ENCODE data around the gene ACTL9. TPM values are rescaled to one million over a fixed set of nuclear protein-coding genes. Genes with fewer than 3 reads are reported as not detected.

The ACTL9 gene
- total and polyA plus RNA-seq, 5 donors from 2014 or later: not detected

GRCh38 chr19:8673276-8673891 is 25.2 kb downstream of the ACTL9 start:
- no peak overlapping the region for H3K4me3 Mint-ChIP-seq
- Histone ChIP-seq H3K4me1 (ENCODE audit: control insufficient read depth, insufficient read depth, low read length, poor library complexity, severe bottlenecking) (peaks cover 3% of the 10 kb centered on the region), H3K27me3 (ENCODE audit: control insufficient read depth, insufficient read depth, low read length) (no peaks in the 10 kb centered on the region), H3K27ac (ENCODE audit: insufficient read depth, low read length, poor library complexity, severe bottlenecking) (no peak overlapping the region), H3K36me3 (ENCODE audit: control insufficient read depth, insufficient read depth, low read length) (no peaks in the 10 kb centered on the region), H3K9me3 (ENCODE audit: control insufficient read depth in 2 of 2, low read length in 2 of 2) (no peaks in the 10 kb centered on the region), H3K4me3 (ENCODE audit: low read depth, low read length) (no peak overlapping the region)
- H3K9me3 Mint-ChIP-seq: peaks cover 0 to 8% (median 0%) of the 10 kb centered on the region in 7 donors
- DNase-seq: no peak
- peaks cover 29% of the 10 kb centered on the region for H3K27me3 Mint-ChIP-seq
- ATAC-seq (ENCODE audit: low read depth in 2 of 2): no peak
- H3K27ac Mint-ChIP-seq: no peak overlapping the region
- peaks cover 2% of the 10 kb centered on the region for H3K36me3 Mint-ChIP-seq
- peaks cover 0 to 10% (median 7%) of the 10 kb centered on the region in 4 donors for H3K4me1 Mint-ChIP-seq

- peaks cover 4% of the 10 kb centered on the region for H3K36me3 Mint-ChIP-seq
- peaks cover 0 to 32% (median 8%) of the 10 kb centered on the region in 4 donors for H3K4me1 Mint-ChIP-seq
- DNase-seq: no peak
- Histone ChIP-seq H3K27ac (ENCODE audit: insufficient read depth, low read length, poor library complexity, severe bottlenecking) (no peak overlapping the region), H3K36me3 (ENCODE audit: control insufficient read depth, insufficient read depth, low read length) (no peaks in the 10 kb centered on the region), H3K9me3 (ENCODE audit: control insufficient read depth in 2 of 2, low read length in 2 of 2) (no peaks in the 10 kb centered on the region), H3K4me1 (ENCODE audit: control insufficient read depth, insufficient read depth, low read length, poor library complexity, severe bottlenecking) (peaks cover 17% of the 10 kb centered on the region), H3K27me3 (ENCODE audit: control insufficient read depth, insufficient read depth, low read length) (no peaks in the 10 kb centered on the region), H3K4me3 (ENCODE audit: low read depth, low read length) (no peak overlapping the region)
- H3K4me3 Mint-ChIP-seq: no peak overlapping the region
- no peaks in the 10 kb centered on the region for H3K9me3 Mint-ChIP-seq
- H3K27me3 Mint-ChIP-seq: peaks cover 8% of the 10 kb centered on the region
- ATAC-seq (ENCODE audit: low read depth in 2 of 2): no peak
- H3K27ac Mint-ChIP-seq: no peak overlapping the region
These were observed 31.7 kb downstream of the ACTL9 start for GRCh38 chr19:8666814-8667405.

GRCh38 chr19:8665468-8666213 is 33.0 kb downstream of the ACTL9 start:
- Histone ChIP-seq H3K4me3 (ENCODE audit: low read depth, low read length) (no peak overlapping the region), H3K27ac (ENCODE audit: insufficient read depth, low read length, poor library complexity, severe bottlenecking) (no peak overlapping the region), H3K27me3 (ENCODE audit: control insufficient read depth, insufficient read depth, low read length) (no peaks in the 10 kb centered on the region), H3K4me1 (ENCODE audit: control insufficient read depth, insufficient read depth, low read length, poor library complexity, severe bottlenecking) (peaks cover 14% of the 10 kb centered on the region), H3K36me3 (ENCODE audit: control insufficient read depth, insufficient read depth, low read length) (no peaks in the 10 kb centered on the region), H3K9me3 (ENCODE audit: control insufficient read depth in 2 of 2, low read length in 2 of 2) (no peaks in the 10 kb centered on the region)
- no peaks in the 10 kb centered on the region for H3K9me3 Mint-ChIP-seq
- H3K4me3 Mint-ChIP-seq: no peak overlapping the region
- no peak for ATAC-seq (ENCODE audit: low read depth in 2 of 2)
- peaks cover 0 to 22% (median 5%) of the 10 kb centered on the region in 4 donors for H3K4me1 Mint-ChIP-seq
- H3K27ac Mint-ChIP-seq: peak overlapping the region in 1 of 3 donors; percentile 31
- peaks cover 5% of the 10 kb centered on the region for H3K27me3 Mint-ChIP-seq
- no peak for DNase-seq
- H3K36me3 Mint-ChIP-seq: peaks cover 4% of the 10 kb centered on the region

GRCh38 chr19:8664671-8665057 is 33.9 kb downstream of the ACTL9 start:
- Mint-ChIP-seq H3K36me3 (peaks cover 4% of the 10 kb centered on the region), H3K27me3 (peaks cover 3% of the 10 kb centered on the region), H3K9me3 (no peaks in the 10 kb centered on the region), H3K27ac (peak overlapping the region in 1 of 3 donors; percentile 26), H3K4me3 (peak overlapping the region in 2 of 4 donors; percentile 22 to 24), H3K4me1 (peaks cover 0 to 22% (median 5%) of the 10 kb centered on the region in 4 donors)
- peaks cover 14% of the 10 kb centered on the region for H3K4me1 ChIP-seq (ENCODE audit: control insufficient read depth, insufficient read depth, low read length, poor library complexity, severe bottlenecking)
- H3K36me3 ChIP-seq (ENCODE audit: control insufficient read depth, insufficient read depth, low read length): no peaks in the 10 kb centered on the region
- H3K27ac ChIP-seq (ENCODE audit: insufficient read depth, low read length, poor library complexity, severe bottlenecking): no peak overlapping the region
- H3K27me3 ChIP-seq (ENCODE audit: control insufficient read depth, insufficient read depth, low read length): no peaks in the 10 kb centered on the region
- ATAC-seq (ENCODE audit: low read depth in 2 of 2): no peak
- H3K9me3 ChIP-seq (ENCODE audit: control insufficient read depth in 2 of 2, low read length in 2 of 2): no peaks in the 10 kb centered on the region
- no peak for DNase-seq
- H3K4me3 ChIP-seq (ENCODE audit: low read depth, low read length): peak overlapping the region; percentile 32

- ATAC-seq (ENCODE audit: low read depth in 2 of 2) (peak in 1 of 2 donors; percentile 60), DNase-seq (peak in 2 of 3 donors; percentile 2 to 65)
- Histone ChIP-seq H3K27ac (ENCODE audit: insufficient read depth, low read length, poor library complexity, severe bottlenecking) (no peak overlapping the region), H3K27me3 (ENCODE audit: control insufficient read depth, insufficient read depth, low read length) (no peaks in the 10 kb centered on the region), H3K9me3 (ENCODE audit: control insufficient read depth in 2 of 2, low read length in 2 of 2) (no peaks in the 10 kb centered on the region), H3K4me1 (ENCODE audit: control insufficient read depth, insufficient read depth, low read length, poor library complexity, severe bottlenecking) (peaks cover 14% of the 10 kb centered on the region), H3K36me3 (ENCODE audit: control insufficient read depth, insufficient read depth, low read length) (no peaks in the 10 kb centered on the region), H3K4me3 (ENCODE audit: low read depth, low read length) (peak overlapping the region; percentile 32)
- Mint-ChIP-seq H3K9me3 (no peaks in the 10 kb centered on the region), H3K27me3 (no peaks in the 10 kb centered on the region), H3K4me1 (peaks cover 0 to 22% (median 5%) of the 10 kb centered on the region in 4 donors), H3K27ac (peak overlapping the region; percentile 48 to 71 (median 65)), H3K4me3 (peak overlapping the region in 3 of 4 donors; percentile 24 to 63 (median 33)), H3K36me3 (peaks cover 4% of the 10 kb centered on the region)
These were observed 34.5 kb downstream of the ACTL9 start for GRCh38 chr19:8663920-8664670.

- Histone ChIP-seq H3K27me3 (ENCODE audit: control insufficient read depth, insufficient read depth, low read length) (no peaks in the 10 kb centered on the region), H3K9me3 (ENCODE audit: control insufficient read depth in 2 of 2, low read length in 2 of 2) (no peaks in the 10 kb centered on the region), H3K27ac (ENCODE audit: insufficient read depth, low read length, poor library complexity, severe bottlenecking) (no peak overlapping the region), H3K36me3 (ENCODE audit: control insufficient read depth, insufficient read depth, low read length) (no peaks in the 10 kb centered on the region), H3K4me3 (ENCODE audit: low read depth, low read length) (no peak overlapping the region), H3K4me1 (ENCODE audit: control insufficient read depth, insufficient read depth, low read length, poor library complexity, severe bottlenecking) (peaks cover 14% of the 10 kb centered on the region)
- no peaks in the 10 kb centered on the region for H3K9me3 Mint-ChIP-seq
- ATAC-seq (ENCODE audit: low read depth in 2 of 2): no peak
- H3K36me3 Mint-ChIP-seq: no peaks in the 10 kb centered on the region
- DNase-seq: no peak
- no peaks in the 10 kb centered on the region for H3K27me3 Mint-ChIP-seq
- H3K4me3 Mint-ChIP-seq: no peak overlapping the region
- H3K27ac Mint-ChIP-seq: peak overlapping the region in 2 of 3 donors; percentile 67 to 85
- H3K4me1 Mint-ChIP-seq: peaks cover 0 to 22% (median 5%) of the 10 kb centered on the region in 4 donors
These were observed 36.3 kb downstream of the ACTL9 start for GRCh38 chr19:8662263-8662662.

- H3K27me3 Mint-ChIP-seq: peaks cover 4% of the 10 kb centered on the region
- Histone ChIP-seq H3K27me3 (ENCODE audit: control insufficient read depth, insufficient read depth, low read length) (no peaks in the 10 kb centered on the region), H3K4me3 (ENCODE audit: low read depth, low read length) (no peak overlapping the region), H3K4me1 (ENCODE audit: control insufficient read depth, insufficient read depth, low read length, poor library complexity, severe bottlenecking) (peaks cover 16% of the 10 kb centered on the region), H3K9me3 (ENCODE audit: control insufficient read depth in 2 of 2, low read length in 2 of 2) (no peaks in the 10 kb centered on the region), H3K27ac (ENCODE audit: insufficient read depth, low read length, poor library complexity, severe bottlenecking) (no peak overlapping the region), H3K36me3 (ENCODE audit: control insufficient read depth, insufficient read depth, low read length) (no peaks in the 10 kb centered on the region)
- no peak overlapping the region for H3K4me3 Mint-ChIP-seq
- ATAC-seq (ENCODE audit: low read depth in 2 of 2): no peak
- H3K4me1 Mint-ChIP-seq: peaks cover 0 to 23% (median 11%) of the 10 kb centered on the region in 4 donors
- no peaks in the 10 kb centered on the region for H3K9me3 Mint-ChIP-seq
- no peak overlapping the region for H3K27ac Mint-ChIP-seq
- DNase-seq: no peak
- no peaks in the 10 kb centered on the region for H3K36me3 Mint-ChIP-seq
These were observed 38.7 kb downstream of the ACTL9 start for GRCh38 chr19:8659905-8660304.
